NB4 (cell line): ENCODE measurements around the gene ZSCAN18.

Experiments
- CTCF ChIP-seq: IDR thresholded peaks from one replicate; pipeline ENCODE4 v1.5.1; 2012; ENCODE audit warnings: low read depth, low read length
- MAX ChIP-seq: IDR thresholded peaks from 2 replicates; pipeline ENCODE4 v1.6.1; 2011; ENCODE audit warnings: low read depth, low read length
- MYC ChIP-seq: IDR thresholded peaks from 2 replicates; pipeline ENCODE4 v1.6.1; 2011; ENCODE audit warnings: low read depth, low read length
- POLR2A ChIP-seq: IDR thresholded peaks from 2 replicates; pipeline ENCODE4 v1.6.1; 2011; ENCODE audit warnings: mild to moderate bottlenecking; ENCODE audit not compliant: insufficient read length; ENCODE audit errors: extremely low read depth

- TF ChIP-seq CTCF (no peak), POLR2A (no peak), MAX (no peak), MYC (no peak)
Observed at GRCh38 chr19:58085348-58085875, 12.6 kb downstream of the ZSCAN18 start.
